Fibroblast of pulmonary artery (primary cell): ENCODE measurements around the gene CACNA2D4.

Source experiments
- DNase-seq: peaks from one replicate; pipeline ENCODE4 v3.0.0-alpha.2; 2010; ENCODE audit warnings: low read depth
- H3K4me3 ChIP-seq: replicated peaks from 2 replicates; pipeline ENCODE4 v1.5.1; 2011; ENCODE audit warnings: low read depth, mild to moderate bottlenecking, control low read depth, low read length, moderate library complexity
- TF ChIP-seq, protein P1 (sequence below): IDR thresholded peaks from 2 replicates; pipeline ENCODE4 v1.5.1; 2011; ENCODE audit warnings: mild to moderate bottlenecking, control low read depth, low read length, inconsistent platforms; ENCODE audit errors: missing control alignments

The CACNA2D4 gene

DNA sequence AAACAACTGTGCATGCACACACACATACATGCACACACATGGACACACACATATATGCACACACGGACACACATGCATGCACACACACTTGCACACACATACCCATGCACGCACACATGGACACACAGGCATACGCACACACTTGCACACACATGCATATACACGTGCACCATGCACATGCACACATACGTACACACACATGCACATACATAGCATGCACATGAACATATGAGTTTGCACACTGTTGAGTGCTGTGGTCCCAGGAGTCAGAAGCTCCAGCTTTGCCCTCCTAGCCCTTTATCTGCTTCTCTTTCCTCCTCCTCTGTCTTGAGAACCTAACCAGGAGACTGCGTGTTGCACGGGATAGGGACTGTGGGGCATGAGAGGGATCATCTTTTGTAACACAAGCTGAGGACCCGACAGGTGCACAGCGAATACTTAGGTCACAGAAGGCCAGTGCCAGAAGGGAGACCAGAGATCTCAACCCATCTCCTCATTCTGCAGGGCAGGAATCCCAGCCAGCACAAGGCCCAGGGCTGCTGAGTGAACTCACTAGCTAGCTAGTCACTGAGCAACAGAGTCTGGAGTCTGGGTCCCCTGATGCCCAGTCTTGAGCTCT is 101.6 kb downstream of the CACNA2D4 start:
- H3K4me3 ChIP-seq = no peak overlapping the region
- TF ChIP-seq, protein P1, sequence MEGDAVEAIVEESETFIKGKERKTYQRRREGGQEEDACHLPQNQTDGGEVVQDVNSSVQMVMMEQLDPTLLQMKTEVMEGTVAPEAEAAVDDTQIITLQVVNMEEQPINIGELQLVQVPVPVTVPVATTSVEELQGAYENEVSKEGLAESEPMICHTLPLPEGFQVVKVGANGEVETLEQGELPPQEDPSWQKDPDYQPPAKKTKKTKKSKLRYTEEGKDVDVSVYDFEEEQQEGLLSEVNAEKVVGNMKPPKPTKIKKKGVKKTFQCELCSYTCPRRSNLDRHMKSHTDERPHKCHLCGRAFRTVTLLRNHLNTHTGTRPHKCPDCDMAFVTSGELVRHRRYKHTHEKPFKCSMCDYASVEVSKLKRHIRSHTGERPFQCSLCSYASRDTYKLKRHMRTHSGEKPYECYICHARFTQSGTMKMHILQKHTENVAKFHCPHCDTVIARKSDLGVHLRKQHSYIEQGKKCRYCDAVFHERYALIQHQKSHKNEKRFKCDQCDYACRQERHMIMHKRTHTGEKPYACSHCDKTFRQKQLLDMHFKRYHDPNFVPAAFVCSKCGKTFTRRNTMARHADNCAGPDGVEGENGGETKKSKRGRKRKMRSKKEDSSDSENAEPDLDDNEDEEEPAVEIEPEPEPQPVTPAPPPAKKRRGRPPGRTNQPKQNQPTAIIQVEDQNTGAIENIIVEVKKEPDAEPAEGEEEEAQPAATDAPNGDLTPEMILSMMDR = no peak
- DNase-seq = no peak

DNA sequence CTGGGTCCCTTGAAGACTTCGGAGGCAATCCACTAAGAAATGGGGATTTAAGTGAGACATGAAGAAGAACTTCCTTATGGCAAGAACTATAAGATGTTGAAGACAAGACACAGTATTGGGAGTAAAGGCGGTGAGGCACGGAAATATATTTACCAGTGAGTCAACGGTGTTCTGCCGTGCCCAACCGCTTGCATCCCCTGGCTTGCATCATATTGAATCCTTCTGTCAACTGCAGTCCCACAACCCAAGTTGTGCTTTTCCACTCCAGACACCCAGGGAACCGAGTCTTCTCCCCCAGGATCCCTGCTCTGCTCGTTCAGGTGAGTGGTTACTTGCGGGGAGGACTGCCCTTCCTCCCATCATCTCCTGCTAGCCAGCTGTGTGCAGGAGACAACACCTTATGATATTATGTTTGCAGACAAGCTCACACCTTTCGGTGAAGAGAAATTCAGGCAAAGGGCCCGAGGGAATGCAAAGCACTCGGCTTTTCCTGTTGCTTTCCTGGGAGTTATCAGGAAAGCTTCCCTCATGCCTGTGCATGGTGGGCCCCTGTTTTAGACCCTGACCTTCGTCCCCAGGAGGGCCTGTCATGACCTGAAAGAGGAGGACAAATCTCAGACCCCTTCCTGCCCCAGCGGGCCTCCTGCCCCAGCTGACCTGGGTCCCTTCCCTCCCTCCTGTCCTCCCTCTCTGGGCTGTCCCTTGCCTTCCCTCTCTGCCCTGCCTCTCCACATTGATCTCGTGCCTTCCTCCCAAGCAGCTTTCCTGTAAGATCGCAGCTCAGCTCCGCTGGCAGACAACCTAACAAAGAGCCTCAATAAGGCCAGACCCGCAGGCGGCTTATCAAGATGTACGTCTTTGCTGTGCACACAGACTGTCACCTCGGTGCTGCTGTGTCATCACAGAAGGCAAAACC is 102.4 kb downstream of the CACNA2D4 start:
- TF ChIP-seq, protein P1 = no peak
- DNase-seq = no peak
- no peak overlapping the region for H3K4me3 ChIP-seq

DNA sequence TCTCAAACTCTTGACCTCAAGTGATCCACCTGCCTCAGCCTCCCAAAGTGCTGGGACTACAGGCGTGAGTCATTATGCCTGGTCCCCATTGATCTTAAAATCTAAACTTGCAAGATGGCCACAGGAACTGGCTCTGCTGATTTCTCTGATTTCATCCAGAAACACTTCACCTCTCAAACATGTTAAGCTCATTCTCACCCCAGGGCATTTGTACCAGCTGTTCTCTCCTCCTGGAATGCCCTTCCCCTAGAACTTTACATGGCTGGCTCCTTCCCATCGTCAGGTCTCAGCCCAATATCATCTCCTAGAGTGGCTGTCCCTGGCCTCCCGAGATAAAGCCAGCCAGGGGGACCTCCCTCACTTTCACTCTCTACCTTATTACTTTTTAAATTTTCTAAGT is 103.3 kb downstream of the CACNA2D4 start:
- TF ChIP-seq, protein P1 = no peak
- no peak overlapping the region for H3K4me3 ChIP-seq
- no peak for DNase-seq

DNA sequence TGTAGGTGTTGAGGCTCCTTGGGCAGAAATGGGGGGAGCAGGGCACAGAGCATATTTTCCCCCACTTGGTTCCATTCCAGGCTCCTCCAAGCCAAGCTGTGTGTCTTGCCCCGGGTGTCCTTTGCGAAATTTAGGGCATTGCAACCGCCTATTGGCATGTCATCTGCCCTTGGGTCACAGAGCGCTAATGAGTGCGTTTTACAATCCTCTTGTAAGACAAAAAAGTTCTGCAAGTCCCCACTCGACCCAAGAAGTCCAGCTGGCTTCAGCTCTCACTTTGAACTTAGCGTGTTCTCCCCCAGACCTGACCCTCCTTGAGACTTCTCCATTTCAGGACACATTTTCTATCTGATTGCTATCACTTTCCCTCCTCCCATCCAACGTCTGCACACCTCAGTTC is 104.2 kb downstream of the CACNA2D4 start:
- no peak for DNase-seq
- TF ChIP-seq, protein P1 = no peak
- H3K4me3 ChIP-seq = no peak overlapping the region

DNA sequence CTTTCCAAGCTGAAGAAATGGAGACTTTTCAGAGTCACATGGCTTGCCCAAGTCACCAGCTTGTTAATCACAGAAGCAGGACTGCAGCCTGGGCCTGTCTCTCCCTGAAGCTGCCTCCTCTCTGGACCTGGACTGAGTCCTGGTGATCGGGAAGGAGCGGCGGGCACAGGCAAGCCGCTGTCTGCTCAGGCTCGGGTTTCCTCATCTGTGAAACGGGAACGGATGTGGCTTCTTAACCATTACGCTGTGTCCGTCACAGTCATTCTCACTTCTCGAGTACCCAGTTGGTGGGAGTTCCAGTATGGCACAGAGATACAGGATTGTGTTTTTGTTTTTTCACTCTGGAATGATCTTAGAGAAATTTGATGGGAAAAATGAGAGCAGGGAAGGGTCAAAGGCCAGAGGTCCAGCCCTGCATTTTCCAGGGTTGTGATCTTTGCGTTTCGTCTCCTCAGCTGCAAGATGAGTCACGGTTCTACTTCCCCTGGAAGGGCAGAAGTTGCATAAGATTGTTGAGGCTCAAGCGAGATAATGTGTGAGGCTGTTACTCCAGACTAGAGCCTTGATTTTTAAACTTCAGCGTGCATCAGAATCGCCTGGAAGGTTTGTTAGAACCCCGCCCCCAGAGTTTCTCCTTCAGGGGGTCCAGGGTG is 105.7 kb downstream of the CACNA2D4 start:
- peak; percentile 76 for DNase-seq
- TF ChIP-seq, protein P1 = no peak

DNA sequence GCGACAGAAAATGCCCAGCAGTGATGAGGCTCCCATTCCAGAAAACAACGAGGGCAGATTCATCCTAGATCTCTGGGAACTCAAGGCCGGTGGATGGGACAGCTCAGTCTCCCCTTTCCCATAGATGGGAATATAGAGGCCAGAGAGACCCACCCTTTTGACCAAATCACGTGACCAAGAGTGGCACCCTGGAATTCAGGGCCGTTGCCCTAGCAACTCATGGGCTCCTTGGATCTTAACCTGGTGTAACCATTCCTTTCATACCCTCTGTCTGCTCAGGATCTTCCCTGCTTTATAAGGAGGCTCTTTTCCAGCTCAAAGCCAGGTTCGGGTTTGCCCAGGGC is 106.5 kb downstream of the CACNA2D4 start:
- TF ChIP-seq, protein P1 = no peak
- no peak overlapping the region for H3K4me3 ChIP-seq
- no peak for DNase-seq

More for the DNA sequence above, 105.7 kb downstream of the CACNA2D4 start:
- H3K4me3 ChIP-seq = no peak overlapping the region
